GM18520 (cell line): ENCODE data around the gene IGF2R.
"Not testable (repeated sequence)": the region's sequence is repeated elsewhere in the genome, so short reads cannot be mapped to it uniquely, and the experiment has no call there.

Experiments used
- ATAC-seq: cut with Tn5 transposase; IDR thresholded peaks from one replicate; pipeline ENCODE4 v1.9.1; 2021; ENCODE audit not compliant: unreplicated experiment

Gene IGF2R

GRCh38 chr6:160120087-160120486, 151.2 kb downstream of the IGF2R start:
- ATAC-seq = no peak

DNA sequence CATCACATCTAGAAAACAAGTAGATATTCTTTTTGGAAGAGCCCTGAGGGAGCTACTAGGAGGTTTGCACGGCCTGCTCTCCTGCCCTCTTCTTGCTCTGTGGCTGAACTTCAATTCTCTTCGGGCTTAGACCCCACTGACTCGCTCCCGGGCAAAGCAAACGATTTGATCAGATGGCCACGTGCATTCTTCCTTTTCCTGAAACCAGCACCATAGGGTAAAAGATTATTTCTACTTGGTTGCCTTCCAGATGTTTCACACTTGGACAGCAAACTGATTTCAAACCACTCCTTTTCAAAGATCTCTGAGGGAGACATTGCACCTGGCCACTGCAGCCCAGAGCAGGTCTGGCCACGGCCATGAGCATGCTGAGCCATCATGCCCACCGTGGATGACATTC, 152.7 kb downstream of the IGF2R start, which contains the start of gene SLC22A1:
Gene SLC22A1, plus strand, starts transcription at position 258 of the 400 bp plus-strand sequence. Its CDS starts 121 bp downstream, at position 379.
- no peak for ATAC-seq

DNA sequence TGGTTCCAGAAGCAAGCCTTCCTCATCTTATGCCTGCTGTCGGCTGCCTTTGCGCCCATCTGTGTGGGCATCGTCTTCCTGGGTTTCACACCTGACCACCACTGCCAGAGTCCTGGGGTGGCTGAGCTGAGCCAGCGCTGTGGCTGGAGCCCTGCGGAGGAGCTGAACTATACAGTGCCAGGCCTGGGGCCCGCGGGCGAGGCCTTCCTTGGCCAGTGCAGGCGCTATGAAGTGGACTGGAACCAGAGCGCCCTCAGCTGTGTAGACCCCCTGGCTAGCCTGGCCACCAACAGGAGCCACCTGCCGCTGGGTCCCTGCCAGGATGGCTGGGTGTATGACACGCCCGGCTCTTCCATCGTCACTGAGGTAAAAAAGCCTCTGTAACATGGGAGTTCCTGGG, 153.1 kb downstream of the IGF2R start:
- ATAC-seq = no peak

DNA sequence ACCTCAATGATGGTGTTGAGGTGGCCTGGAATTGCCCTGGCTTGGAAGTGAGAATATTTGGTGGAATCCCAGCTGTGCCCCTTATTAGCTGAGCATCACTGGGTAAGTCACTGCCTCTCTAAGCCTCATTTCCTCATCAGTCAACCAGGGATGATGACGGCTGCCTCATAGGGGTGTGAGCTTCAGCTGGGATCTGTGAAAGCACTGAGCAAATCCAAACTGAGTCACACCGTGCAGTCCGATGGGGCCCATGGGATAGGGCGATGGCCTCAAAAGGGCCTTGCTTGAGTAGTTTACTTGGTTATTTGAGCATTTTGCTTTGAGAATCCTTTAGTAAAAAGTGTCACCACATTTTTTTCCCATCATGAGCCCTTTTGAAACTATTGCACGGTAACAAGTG, 153.9 kb downstream of the IGF2R start:
- no peak for ATAC-seq

DNA sequence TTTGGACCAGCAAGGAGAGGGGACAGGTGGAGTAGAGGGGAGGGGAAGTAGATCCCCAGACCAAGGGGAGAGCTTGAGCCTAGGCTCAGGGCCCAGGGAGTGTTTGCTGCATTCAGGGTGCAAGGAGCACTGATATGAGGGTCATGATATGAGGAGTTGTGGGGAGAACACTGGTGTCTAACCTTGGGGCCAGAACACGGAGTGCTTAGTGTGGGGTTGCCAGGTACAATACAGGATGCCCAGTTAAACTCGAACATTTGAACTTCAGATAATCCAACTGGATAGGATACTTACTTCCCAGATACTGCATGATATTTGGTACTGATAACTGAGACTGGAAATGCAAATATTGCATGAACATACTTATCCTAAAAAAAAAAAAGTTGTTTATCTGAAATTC, 155.1 kb downstream of the IGF2R start:
- no peak for ATAC-seq

DNA sequence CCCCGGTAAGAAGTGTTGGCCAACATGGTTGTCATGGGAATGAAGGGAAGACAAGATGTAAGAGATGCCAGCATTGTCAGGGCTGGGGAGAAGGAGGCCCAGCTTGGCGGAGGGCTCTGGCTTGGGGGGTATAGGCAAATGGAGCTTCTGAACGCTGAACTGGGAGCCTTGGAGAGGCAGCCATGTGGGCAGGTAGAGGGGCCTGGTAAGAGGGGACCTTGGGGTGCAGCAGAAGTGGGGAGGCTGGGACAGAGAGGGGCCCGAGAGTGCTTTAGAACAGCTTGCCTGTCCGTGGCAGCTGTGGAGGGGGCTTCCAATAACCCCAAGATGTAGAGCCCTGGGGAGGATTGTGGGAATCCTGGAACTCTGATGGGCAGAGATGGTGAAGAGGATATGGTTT, 155.7 kb downstream of the IGF2R start:
- no peak for ATAC-seq

DNA sequence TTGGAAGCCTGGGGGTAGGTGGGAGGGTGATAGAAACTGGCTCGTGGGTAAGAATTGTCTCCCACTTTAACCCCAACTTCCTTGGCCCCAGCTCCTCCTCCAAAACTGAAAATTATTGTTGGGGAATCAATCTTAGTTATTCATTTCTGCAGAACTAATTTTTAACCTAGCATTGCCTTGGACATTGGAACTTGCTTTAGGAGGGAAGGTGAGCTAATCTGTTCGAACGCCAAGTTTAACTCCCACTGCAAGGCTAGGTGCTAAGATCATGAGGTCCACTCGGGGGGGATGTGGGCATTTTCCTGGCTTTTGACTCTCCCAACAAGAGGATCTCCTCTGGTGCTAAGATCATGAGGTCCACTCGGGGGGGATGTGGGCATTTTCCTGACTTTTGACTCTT, 156.2 kb downstream of the IGF2R start:
- ATAC-seq = not testable (repeated sequence)

DNA sequence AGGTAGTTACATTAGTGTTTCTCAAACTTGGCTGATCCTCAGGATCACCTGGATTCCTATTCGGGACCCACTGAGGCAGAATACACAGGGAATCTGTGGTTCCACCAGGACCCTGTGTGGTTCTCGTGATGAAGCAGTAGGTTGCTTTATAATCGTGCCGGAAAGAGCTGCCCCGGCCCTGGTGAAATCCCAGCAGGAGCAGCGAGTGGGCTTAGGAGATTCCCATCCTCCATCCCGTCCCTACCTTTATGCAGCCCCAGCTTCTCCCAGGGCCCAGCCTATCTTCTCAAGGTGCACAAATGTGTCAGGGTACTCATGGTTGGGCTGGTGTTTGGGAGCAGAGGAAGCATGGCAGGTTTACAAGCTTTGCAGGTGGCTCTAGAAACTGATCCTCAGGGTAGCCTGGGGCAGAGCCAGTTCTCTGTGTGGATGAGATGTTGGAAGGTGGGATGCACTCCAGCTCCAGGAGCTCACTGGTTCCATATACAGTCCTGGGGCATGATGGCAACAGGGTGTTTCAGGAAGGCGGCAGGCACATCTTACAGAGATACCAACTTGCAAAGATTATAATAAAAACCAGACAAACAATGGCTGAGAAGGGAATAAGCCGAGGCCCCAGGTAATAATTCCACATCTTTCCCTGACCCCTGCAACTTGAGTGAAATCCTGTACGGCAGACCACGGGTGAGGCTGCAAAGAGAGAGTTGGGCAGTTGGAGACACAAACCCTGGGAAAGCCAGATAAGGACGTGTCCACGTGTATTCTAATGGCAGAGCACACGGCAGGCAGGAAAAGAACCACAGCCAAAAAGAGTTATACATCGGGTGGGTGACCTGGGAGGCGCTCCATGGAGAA, 158.6 kb downstream of the IGF2R start:
- no peak for ATAC-seq

- ATAC-seq = no peak
Measured at GRCh38 chr6:160128125-160128683, 159.3 kb downstream of the IGF2R start.

GRCh38 chr6:160128879-160129516, 160.1 kb downstream of the IGF2R start:
- no peak for ATAC-seq

DNA sequence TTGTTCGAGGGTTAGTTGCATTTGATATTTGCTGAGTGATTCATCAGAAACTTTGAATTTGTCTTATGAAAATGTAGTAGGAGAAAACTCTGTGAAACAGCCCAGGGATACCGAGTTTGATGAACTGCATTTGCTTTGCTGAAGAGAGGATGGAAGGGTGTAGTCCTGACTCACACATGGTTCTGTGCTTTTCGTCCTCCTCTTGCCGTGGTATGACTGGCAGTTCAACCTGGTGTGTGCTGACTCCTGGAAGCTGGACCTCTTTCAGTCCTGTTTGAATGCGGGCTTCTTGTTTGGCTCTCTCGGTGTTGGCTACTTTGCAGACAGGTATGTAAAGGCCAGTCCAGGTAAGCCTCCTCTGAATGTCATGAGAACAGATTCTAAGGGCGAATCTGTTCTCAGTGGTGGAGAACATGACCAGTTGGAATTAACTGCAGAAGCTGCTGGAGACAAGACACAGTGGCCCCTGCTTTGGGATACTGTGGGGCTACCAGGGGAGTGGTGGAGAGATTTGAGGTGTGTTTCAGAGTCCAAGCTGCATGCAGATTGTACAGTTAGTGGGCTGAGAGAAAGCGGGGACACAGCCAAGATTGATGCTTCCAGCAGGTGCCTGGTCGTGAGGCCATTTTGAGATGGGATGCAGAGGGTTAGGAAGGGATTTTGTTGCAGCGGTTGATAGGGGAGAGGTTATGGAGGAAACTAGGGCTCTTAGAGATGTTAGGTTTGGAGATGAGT, 161.2 kb downstream of the IGF2R start:
- ATAC-seq = no peak

GRCh38 chr6:160130729-160131484, 162.0 kb downstream of the IGF2R start:
- ATAC-seq = no peak

- no peak for ATAC-seq
Measured at GRCh38 chr6:160131636-160132296, 162.9 kb downstream of the IGF2R start.

GRCh38 chr6:160132297-160132637, 163.4 kb downstream of the IGF2R start:
- no peak for ATAC-seq

DNA sequence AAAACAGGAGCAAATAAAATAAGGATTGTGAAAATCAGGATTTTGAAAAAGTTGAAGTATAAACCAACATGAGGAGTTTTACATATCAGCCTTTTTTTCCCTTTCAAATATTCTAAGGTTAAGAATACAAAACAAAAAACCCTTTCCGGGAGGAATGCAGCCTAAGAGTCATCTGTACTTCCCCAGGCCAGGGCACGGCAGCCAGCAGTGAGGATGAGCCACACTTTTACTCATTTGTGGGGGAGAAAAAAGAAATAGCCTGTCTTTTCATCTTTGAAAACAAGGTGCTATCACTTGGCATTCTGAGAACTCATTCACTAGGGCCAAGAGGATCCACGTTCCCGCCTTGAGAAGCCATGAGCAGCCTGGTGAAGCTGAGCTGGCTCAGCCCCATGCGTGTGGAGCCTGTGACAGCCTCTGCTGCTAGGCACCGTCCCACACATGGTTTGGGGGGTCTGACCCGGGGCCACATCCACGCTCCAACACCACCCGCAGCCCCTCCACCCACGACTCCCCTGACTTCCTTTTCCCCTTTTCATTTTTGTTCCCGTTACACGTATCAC, 164.0 kb downstream of the IGF2R start:
- no peak for ATAC-seq

DNA sequence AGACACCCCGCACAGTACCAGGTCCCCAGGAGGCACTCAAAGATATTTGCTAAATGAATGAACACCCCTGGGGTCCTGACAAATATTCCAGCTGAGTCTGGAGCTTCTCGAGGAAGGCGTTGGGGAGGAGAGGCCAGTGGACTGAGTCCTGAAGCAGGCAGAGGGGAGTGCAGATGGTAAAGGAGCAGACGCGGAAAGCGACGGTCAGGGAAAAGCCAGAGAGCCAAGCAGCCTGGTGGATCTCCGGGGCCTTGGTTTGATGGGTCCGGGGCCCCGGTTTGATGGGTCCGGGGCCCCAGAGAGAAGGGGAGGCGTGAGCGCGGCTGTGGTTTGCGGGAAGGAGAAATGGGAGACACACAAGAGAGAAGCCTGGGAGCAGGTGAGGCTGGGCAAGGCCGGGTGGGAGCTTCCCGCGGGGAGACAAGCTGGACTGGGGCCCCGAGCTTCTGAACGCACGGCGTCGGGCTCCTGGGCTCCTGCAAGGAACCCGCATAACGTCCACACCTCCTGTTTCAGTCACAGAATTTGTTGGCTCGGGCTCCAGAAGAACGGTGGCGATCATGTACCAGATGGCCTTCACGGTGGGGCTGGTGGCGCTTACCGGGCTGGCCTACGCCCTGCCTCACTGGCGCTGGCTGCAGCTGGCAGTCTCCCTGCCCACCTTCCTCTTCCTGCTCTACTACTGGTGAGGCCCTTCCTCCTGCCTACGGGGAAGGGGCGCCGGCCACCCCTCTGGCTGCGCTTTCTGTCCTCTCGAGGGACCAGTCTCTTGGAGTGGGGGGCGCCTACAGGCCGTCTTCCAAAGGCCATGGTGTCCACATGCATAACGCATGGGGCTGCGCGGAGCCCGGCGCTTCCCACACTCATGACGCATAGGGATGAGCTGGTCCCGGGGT, 164.8 kb downstream of the IGF2R start:
- ATAC-seq = no peak

DNA sequence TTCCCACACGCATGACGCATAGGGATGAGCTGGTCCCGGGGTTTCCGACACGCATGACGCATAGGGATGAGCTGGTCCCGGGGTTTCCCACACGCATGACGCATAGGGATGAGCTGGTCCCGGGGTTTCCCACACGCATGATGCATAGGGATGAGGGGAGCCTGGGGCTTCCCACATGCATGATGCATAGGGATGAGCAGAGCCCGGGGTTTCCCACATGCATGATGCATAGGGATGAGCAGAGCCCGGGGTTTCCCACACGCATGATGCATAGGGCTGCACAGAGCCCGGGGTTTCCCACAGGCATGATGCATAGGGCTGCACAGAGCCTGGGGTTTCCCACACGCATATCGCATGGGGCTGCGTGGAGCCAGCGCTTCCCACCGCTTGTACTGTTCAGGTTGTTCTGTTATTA, 165.5 kb downstream of the IGF2R start:
- ATAC-seq = not testable (repeated sequence)

GRCh38 chr6:160134779-160135547, 166.1 kb downstream of the IGF2R start:
- no peak for ATAC-seq
